ENCODE results near the gene MTMR1.

MTMR1 gene

DNA sequence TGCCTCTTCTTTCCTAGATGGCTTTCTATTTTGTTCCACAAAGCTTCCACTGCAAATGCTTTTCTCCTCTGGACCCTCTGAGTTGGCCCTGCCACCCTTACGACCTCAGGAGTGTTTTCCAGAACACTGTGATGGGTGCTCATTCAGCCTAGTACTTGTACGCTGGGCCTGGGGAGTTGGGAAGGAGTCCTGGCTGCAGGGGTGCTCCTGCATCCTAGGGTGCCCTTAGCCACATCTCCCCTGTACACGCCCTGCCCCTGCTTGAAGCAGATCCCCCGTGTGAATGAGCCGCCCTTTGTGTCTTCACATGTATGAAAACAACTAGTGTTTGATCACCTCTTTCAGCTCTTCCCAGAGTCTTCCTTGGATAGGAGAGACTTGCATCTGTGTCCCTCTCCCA lies 64.2 kb downstream of the MTMR1 start:
- DNase-seq (ENCODE audit: low read depth): no peak
- TF ChIP-seq, protein P1, sequence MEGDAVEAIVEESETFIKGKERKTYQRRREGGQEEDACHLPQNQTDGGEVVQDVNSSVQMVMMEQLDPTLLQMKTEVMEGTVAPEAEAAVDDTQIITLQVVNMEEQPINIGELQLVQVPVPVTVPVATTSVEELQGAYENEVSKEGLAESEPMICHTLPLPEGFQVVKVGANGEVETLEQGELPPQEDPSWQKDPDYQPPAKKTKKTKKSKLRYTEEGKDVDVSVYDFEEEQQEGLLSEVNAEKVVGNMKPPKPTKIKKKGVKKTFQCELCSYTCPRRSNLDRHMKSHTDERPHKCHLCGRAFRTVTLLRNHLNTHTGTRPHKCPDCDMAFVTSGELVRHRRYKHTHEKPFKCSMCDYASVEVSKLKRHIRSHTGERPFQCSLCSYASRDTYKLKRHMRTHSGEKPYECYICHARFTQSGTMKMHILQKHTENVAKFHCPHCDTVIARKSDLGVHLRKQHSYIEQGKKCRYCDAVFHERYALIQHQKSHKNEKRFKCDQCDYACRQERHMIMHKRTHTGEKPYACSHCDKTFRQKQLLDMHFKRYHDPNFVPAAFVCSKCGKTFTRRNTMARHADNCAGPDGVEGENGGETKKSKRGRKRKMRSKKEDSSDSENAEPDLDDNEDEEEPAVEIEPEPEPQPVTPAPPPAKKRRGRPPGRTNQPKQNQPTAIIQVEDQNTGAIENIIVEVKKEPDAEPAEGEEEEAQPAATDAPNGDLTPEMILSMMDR (IDR thresholded peaks at IDR 0.05; ENCODE audit: control insufficient read depth, insufficient read depth, low read depth, low read length, missing control alignments): no peak
- H3K4me3 ChIP-seq (ENCODE audit: control insufficient read depth, low read depth, low read length): no peak overlapping the region

- DNase-seq (ENCODE audit: low read depth): no peak
- TF ChIP-seq, protein P1 (IDR thresholded peaks at IDR 0.05; ENCODE audit: control insufficient read depth, insufficient read depth, low read depth, low read length, missing control alignments): no peak
These were observed 66.6 kb downstream of the MTMR1 start for GRCh38 chrX:150759568-150760416.

DNA sequence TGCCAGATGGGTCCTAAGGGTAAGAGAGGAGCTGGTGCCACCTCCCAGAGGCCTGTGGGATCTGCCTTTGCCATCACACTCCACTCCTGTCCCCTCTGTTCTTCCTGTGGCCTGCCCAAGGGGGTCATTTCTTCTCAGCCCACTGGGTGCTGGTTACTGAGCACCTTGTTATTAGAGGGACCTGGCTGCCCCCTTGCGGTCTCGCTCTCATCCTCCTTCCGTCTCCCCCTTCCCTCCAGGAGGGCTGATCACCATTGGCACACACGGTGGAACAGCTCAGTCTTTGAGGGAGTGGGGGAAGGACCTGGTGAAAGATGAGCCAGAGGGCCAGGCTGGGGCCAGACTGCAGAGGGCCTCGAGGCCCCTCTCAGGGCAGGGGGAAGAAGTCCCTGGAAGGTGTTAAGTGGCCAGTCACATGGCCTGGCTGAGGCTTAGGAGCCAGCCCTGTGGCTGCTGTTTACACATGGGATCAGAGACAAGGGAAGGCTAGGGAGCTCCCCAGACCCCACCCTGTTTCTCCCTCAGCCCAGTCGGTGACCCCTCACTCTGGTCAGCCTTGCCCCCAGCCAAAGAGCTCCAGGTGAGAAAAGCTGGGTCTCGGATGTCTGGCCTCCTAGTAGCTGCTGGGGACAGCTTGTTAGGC lies 68.1 kb downstream of the MTMR1 start:
- no peak for DNase-seq (ENCODE audit: low read depth)
- TF ChIP-seq, protein P1 (IDR thresholded peaks at IDR 0.05; ENCODE audit: control insufficient read depth, insufficient read depth, low read depth, low read length, missing control alignments): no peak
- no peak overlapping the region for H3K4me3 ChIP-seq (ENCODE audit: control insufficient read depth, low read depth, low read length)

More at GRCh38 chrX:150759568-150760416, 66.6 kb downstream of the MTMR1 start:
- no peak overlapping the region for H3K4me3 ChIP-seq (ENCODE audit: control insufficient read depth, low read depth, low read length)

DNA sequence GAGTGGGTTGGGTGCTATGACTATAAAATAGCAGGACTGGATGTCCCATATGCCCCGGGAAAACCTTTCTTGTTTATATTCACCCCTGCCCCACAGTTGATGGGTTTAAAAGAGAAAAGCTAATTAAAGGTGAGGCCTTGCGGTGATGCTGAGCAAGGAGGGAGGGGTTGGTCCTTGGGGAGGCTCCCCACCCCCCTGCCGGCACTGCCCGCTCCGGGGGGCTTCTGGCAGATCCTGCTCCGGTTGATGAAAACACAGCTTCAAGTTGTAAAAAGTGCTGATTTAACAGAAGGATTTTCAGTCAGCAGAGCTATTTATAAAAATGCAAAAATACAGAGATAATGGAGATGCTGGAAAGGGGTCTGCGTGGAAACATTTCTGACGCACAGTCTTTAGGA lies 68.6 kb downstream of the MTMR1 start:
- DNase-seq (ENCODE audit: low read depth): no peak
- no peak overlapping the region for H3K4me3 ChIP-seq (ENCODE audit: control insufficient read depth, low read depth, low read length)
- TF ChIP-seq, protein P1 (IDR thresholded peaks at IDR 0.05; ENCODE audit: control insufficient read depth, insufficient read depth, low read depth, low read length, missing control alignments): no peak

- no peak overlapping the region for H3K4me3 ChIP-seq (ENCODE audit: control insufficient read depth, low read depth, low read length)
- no peak for DNase-seq (ENCODE audit: low read depth)
- TF ChIP-seq, protein P1 (IDR thresholded peaks at IDR 0.05; ENCODE audit: control insufficient read depth, insufficient read depth, low read depth, low read length, missing control alignments): no peak
These were observed 69.3 kb downstream of the MTMR1 start for GRCh38 chrX:150762258-150763165.

DNA sequence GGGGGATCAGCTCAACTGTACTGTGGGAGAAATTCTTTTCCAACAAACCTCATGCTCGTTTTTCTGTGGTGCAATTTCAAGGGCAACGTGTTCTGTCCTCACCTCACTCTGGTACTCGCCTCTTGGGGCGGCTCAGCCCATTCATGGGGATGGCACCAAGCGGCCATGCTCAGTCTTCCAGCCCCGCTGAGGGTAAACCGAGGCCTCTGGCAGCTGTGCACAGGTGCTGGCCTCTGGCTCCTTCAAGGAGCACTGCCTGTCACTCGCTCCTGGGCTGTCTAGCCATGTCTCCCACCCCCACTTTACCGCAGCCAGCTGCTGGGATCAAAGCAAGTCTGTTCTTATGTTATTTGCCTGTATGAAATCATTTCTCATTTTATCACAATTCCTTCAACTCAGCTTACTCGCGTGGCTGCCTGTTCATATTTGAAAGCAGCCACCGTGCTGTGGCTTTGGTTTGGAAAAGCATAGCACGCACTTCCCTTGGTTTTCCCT lies 70.2 kb downstream of the MTMR1 start:
- TF ChIP-seq, protein P1 (IDR thresholded peaks at IDR 0.05; ENCODE audit: control insufficient read depth, insufficient read depth, low read depth, low read length, missing control alignments): no peak
- H3K4me3 ChIP-seq (ENCODE audit: control insufficient read depth, low read depth, low read length): no peak overlapping the region
- no peak for DNase-seq (ENCODE audit: low read depth)

Data from AG09309 (cell line).